Measurements from ENCODE around the gene AFDN.

AFDN gene

DNA sequence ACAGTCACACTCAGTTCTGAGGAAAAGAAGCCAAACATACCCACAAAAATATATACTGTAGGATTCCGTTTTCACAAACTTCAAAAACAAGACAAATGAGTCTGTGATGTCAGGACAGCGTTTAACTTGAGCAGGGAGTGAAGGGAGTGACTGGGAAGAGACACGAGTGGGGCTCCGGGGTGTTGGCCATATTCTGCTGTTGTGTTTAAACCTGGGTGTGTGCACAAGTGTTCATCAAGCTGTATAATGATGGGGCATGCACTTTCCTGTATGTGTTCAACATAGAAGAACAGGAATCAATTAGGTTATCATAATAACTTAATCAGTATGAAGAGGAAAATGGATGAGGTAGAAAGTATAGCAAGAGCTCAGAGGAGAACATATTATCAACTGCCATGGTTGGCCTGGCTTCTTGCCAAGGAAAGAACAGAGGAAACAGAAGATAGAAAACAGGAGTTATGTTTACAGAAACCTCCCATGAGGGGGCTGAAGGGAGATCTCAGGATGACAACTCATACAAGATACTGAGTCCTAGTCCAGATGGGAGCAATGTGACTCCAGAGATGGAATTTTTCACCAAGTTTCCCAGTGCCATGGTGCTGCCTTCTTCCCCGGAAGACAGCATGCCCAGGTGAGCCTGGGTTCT lies 15.1 kb upstream of the AFDN start:
- DNase-seq (ENCODE audit: low read depth in 2 of 3, low spot score in 2 of 3), result no peak

DNA sequence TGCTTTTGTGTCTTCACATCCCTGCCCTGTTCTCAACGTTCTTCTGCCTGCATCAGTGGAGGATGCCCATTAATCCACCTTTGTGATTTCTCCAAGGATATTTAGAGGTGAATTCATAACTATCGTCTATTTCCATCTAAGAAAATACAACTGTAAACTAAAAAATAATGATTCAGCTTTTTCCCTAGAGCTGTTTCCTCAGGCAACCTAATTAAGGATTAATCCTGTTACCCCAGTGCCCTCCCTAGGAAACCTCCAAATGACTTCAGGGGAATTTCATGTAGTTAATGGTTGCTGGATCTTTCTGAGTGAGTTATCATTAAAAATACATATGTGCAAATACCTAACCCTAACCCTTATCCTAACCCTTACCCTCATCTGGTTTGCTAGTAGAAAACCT lies 14.6 kb upstream of the AFDN start:
- no peak for DNase-seq (ENCODE audit: low read depth in 2 of 3, low spot score in 2 of 3)

DNA sequence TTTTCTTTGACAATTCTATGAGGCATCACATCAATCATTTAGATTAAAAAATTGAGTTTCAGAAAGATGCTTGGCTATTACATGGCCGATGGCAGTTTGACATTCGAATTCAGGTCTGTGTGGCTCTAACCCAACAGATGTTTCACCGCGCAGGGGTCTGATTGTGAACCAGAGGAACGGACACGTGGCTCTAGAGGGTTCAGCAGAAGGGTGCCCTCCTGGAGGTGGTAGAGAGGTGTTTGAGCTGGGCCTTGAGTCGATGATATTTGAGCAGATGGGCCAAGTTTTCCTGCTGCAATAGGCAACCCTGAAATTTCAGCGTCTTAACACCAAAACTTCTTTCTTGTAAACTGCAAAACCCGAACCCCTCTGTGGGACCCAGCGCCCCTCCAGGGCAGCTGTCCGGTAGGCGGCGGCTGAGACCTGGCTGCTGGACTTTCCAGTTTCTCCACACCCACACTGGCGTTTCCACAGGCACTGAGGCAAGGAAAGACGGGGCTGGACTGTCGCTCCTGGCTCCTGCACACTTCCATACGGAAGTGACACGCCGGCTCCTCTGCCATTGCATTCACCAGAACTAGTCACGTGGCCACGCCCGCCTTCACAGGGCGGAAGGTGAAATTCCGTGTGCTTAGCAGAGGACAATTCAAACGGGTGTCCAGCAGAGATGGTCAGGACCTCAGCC lies 11.3 kb upstream of the AFDN start:
- no peak for DNase-seq (ENCODE audit: low read depth in 2 of 3, low spot score in 2 of 3)

DNA sequence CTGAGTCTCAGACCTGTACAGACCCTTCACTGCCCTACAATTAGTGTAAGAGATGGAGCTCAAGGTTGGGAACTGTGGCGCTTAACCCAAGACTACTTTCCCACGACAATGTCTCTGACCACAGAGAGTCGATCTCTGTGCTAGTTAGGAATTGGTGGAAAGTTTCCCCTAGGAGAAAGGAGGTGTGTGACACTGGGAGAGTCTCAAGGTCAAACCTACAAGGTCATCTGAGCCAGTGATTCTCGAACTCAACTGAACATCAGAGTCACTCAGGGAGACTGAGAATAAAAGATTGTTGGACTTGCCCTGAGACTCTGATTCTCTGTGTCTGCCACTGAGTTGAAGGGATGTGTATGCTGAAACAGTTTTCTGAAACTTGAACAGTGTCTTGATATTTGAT lies 9.7 kb upstream of the AFDN start:
- DNase-seq (ENCODE audit: low read depth in 2 of 3, low spot score in 2 of 3), result no peak

DNA sequence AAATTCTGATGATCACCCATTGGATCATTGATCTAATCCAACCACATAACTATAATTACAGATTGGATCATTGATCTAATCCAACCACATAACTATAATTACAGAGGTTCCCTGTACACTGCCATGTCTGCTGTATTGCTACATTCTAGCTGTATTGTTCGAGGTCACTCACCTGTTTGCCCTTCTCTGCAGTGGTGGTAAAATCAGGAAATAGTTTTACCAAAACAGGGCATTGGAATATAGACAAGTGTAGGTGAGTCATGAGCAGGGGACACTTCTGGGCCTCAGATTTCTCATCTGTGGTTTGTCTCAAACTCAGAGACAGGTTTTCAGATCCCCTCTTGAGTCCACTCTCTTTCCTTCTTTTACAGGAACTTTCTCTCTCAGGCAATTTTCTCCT lies 9.0 kb upstream of the AFDN start:
- no peak for DNase-seq (ENCODE audit: low read depth in 2 of 3, low spot score in 2 of 3)

DNA sequence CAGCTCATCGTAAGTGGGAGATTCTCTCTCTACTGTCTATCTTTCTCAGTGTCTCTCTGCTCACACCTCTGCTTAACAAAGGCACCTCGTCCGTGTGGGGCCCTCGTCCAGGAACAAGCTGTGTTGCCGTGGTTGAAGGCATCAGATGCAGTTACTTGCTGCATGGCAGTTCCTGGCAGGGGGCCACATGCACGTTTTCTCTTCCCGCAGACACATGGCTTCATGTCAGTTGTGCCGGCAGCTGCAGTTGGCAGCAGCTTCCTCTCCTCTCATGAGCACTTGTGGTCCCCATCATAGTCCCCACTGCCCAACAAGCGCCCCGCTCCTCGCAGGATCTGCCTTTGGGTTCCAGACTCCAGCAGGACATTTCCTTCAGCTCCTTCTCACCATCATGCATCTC lies 7.1 kb upstream of the AFDN start:
- DNase-seq (ENCODE audit: low read depth in 2 of 3, low spot score in 2 of 3), result no peak

DNA sequence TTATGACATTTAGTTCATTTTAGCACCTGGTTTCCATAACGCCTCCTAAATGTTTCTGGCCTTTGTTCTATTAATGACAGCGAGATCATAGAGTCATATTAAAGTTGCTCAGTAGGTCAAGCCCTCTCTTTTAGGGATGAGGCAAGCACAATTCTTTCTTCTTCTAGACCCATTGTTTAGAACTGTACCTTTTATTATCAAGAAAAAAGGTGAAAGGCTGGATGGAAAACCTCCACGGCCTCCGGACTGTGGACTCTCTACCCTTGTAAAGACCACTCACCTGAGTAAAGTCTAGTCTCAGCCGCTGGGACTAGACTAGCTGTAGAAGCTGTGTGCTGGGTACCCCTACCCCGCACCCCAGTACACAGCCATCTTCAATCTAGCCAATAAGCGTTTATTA lies 6.0 kb upstream of the AFDN start:
- no peak for DNase-seq (ENCODE audit: low read depth in 2 of 3, low spot score in 2 of 3)

DNA sequence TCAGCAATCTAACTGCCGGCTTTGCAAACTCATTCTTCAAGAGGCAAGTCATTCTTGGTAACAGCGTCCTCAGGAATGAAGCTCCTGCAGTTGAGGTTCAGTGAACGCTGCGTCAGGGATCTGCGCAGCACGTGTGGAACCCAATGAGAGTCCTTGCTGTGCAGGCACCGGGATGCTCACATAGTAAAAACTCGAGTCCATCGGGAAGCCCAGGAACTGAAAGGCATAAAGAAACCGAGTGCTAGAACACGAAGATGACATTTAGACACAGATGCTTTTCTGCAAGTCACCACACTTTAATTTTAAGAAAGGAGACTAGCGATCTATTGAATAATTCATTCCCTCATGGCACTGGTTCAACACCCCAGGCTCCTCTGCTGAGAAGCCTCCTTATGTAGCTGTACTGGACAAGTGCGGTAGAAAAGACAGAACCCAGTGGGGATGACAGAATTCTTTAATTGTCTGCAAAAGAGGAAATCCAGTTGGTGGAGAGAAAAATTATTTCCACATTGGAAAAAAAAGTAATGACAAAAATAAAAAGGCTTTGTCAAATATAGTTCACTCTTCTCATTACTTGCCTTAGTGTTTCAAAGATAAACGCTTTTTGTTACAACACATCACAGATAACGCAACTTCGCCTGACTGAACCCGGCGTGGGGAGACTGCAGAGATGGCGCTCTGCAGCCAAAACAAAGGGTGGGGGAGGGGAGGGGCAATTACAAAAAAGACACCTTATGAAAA lies 1.9 kb upstream of the AFDN start:
- no peak for DNase-seq (ENCODE audit: low read depth in 2 of 3, low spot score in 2 of 3)

DNA sequence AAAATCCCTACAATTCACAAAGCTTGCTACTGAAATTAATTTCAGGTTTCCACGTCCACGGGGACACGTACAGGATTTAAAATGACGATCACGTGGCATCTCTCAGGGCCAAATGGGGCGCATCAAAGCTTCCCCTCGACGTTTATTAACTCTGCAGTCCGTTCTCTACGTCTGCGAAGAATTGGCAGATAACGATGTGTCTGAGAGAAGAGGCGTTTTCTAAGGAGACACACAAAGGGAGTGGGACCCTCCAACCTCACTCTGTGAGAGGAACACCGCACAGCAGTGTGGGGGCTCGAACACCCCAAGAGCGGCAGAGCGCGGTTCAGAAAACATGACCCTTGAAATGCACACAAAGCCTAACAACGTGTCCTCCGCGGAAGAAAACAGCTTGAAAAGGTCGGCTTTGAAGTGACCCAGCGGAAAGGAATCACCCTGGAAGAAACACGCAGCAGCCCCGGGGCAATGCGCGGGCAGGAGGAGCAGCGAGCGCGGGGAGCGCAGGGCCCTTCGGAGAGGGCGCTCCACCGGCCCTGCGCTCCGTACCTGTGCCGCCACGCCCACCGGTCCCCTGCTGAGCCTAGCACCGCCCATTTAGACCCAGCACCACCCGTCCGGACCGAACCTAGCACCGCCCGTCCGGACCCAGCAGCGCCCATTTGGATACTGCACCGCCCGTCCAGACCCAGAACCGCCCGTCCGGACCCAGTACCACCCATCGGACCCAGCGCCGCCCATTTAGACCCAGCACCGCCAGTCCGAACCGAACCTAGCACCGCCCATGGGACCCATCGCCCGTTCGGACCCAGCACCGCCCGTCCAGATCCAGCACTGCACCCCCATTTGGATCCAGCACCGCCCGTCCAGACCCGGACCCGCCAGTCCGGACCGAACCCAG lies 1.1 kb upstream of the AFDN start:
- DNase-seq (ENCODE audit: low read depth in 2 of 3, low spot score in 2 of 3), result no peak

DNA sequence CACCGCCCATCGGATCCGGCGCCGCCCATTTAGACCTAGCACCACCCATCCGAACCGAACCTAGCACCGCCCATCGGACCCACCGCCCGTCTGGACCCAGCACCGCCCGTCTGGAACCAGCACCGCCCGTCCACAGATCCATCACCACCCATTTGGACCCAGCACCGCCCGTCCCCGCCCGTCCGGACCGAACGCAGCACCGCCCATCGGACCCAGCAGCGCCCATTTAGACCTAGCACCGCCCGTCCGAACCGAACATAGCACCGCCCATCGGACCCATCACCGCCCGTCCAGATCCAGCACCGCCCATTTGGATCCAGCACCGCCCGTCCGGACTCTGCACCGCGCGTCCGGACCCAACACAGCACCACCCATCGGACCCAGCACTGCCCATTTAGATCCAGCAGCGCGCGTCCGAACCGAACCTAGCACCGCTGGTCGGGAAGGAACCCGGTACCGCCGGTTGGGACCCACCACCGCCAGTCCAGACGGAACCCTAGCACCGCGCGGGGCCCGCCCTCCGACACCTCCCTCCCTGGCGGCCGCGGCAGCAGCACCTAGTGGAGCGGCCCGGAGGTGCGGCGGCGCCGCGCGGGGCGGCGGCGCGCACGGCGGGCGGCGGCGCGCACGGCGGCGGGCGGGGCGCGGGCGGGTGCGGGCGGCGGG lies 348 bp upstream of the AFDN start:
- DNase-seq (ENCODE audit: low read depth in 2 of 3, low spot score in 2 of 3), result peak in 2 of 3 experiments; percentile 32 to 37

DNA sequence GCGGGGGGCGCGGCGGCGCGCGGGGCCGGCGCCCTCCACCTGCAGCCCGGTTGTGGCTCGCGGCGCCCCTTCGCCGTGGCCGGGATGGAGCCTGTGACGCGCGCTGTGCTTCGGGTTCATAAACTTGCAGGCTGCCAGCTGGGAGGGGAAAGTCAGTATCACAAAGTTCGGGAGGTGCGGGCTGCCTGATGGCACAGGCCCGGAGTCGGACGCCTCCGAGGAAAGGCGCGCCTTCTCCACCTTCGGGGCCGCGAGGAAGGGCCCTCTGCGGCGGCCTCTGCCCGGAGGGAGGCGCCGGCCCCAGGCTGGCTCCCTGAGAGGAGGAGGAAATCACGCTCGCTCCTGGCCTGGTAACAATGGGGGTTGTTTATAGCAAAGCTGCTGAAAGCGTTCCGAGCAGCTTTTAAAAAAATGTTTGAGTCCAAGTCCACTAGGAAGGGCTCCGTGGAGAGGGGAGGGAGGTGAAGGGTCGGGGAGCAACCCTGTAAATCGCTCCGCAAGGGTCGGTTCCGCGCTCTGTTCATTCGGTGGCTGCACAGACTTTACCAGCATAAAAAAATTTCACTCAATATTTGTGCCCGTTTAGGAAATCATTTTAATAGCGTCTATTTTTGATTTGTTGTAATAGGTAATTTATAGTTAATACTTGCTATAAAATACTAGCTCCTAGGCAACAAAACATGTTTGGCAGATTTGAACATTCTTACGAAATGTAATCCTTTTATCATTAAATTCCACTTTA lies 1.0 kb downstream of the AFDN start:
- no peak for DNase-seq (ENCODE audit: low read depth in 2 of 3, low spot score in 2 of 3)

DNA sequence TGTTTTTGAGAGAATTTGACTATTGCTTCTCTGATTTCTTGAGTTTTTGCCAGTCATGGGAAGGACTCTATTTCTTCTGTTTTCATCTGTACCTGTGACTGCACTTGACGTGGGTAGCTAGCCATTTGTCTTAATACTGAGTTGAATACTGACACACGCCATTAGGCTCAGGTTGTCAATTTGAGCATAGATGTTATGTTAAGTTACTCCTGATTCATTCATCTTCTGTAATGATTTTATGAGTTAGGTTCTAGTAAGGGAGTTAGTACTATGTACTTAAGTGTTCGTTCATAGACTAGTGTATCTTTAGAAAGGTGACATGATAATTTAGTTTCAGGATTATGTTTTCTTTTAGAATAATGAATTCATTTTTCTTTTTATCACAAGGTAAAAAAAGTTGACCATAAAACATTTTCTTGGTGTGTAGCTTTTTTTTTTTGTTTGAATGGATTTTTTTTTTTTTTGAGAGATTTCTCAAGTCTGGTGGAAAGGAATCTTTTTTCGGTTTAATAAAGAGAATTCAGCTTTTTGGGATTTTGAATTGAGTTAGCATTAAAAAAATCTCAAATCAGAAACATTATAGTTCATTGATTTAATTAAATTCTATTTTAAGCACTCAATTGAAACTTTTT lies 1.7 kb downstream of the AFDN start:
- DNase-seq (ENCODE audit: low read depth in 2 of 3, low spot score in 2 of 3), result no peak

DNA sequence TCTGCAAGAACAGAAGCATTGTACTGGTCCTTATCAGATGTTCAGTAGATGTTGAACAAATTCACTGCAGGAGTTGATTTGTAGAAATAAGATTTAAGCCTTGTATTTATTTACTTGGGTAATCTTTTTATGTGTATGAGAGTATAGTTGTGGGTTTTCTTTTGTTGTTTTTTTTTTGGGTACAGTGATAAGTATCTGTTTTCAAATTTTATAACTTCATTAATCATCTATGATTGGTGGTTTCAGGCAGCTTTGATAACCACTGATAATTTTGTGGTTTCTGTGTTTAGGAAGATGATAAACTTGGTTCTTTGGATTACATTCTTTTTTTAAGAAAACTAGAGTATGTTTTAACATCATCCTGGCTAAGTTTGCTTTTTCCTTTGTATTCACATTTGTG lies 2.8 kb downstream of the AFDN start:
- no peak for DNase-seq (ENCODE audit: low read depth in 2 of 3, low spot score in 2 of 3)

DNA sequence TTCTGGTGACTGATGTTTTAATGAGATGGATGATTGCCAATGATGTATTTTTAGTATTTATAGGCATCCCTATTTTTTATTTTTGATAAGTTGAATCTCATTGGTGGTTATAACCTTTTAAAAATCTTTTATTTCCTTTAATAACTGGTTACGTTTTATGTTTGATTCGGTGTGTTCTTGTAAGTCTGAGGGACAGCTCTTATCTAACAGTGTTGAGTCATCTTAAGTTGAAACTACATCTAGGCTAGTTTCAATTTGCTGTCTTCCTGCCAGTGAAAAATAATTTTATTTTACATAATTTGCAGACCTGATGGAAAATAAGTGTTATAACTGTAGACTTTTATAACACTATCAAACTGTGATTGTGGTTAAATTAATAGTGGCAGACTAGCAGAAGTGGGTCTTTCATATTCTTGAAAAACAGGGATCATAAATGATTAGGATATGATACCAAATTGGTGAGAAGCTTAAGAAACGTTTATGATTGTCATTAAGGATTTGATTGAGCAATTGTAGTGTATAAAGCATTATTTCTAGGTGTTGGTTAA lies 4.6 kb downstream of the AFDN start:
- DNase-seq (ENCODE audit: low read depth in 2 of 3, low spot score in 2 of 3), result no peak

DNA sequence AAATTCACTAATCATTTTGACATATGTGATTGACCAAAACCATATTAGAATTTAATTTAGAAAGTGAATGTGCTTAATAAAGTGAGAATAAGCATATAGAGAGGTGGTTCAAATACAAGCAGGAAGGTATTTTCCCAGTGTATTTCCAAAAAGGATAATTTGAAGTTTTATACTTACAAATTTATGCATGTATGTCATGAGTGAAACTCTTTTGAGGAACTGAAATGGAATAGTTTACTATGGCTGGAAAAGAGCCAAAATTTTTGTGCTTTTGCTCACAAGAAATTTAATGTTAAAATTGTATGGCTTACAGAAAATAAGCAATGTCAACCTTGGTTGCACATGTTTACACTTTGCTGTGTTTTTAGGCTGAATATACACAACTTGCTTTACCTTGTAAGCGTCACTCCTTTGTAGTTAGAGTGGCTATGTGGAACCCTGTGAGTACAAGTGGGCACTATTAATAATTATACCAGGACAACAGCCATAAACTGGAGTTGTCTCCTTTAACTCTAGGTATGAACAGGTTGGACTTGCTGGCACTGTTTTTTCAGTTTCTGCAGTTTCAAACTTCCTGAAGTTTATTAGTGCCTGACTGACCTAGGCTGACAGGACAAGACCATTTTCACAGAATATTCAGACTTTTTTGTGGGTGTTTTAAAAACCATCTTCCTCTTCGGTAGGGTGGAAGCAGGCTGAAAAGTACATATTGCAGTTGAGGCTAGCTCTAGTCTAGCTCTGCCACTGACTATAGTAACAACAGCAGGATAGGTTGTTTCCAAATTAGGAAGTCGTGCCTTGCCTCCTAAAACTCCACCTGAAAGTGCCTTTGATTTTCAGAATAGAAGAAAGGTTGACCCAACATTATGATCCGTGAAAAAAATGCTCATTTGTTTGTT lies 6.0 kb downstream of the AFDN start:
- DNase-seq (ENCODE audit: low read depth in 2 of 3, low spot score in 2 of 3), result no peak

DNA sequence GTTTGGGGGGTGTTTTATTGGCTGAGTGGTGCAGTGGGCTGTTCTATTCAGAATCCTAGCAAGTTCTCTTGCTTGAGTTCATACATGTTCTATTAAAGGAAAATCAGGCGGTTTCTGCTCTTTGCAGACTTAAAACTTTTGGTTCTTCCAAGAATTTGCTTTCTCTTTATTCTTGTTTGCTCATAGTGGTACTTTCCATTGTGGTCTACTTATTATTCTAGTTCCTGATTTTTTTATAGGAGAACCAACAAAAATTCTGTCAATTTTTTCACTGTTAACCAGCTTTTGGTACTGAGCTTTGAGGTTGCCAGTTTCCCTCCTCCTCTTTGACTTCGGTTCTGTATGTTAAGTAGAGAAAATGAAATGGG lies 6.7 kb downstream of the AFDN start:
- DNase-seq (ENCODE audit: low read depth in 2 of 3, low spot score in 2 of 3), result no peak

DNA sequence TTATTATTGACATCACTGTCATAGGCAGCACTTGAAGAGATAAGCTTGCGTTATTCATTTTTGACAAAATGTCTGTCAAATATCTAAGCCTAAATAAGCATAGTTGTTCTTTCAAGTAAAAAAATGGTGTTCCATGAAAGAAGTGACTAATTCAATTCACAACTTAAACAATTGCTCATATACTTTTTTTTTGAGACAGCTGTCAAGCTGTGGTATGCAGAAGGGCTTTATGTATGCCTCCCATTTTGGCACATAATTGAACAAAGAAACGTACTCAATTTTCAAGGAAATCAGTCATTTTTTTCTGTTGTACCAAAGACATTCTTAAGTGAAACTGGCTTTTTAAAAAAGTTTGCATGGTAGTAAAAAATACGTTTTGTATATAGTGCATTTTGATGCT lies 8.5 kb downstream of the AFDN start:
- DNase-seq (ENCODE audit: low read depth in 2 of 3, low spot score in 2 of 3), result no peak

DNA sequence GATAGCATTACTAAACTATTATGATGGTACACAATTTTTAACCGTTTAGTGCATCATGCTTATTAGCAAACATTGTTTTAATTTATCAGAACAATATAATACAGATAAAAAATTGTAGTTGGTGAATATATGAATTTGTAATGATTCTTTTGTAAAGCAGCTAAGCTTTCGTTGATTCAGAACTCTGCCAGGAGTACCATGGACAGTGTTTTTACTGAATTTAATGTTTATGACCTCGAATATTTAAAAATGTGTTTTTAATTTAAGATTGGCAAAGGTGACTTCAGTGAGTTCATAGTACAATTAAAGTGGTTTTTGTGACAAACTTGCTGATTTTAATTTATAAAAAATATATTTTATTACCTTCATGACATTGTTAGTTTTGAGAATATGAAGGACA lies 10.0 kb downstream of the AFDN start:
- DNase-seq (ENCODE audit: low read depth in 2 of 3, low spot score in 2 of 3), result no peak

Measured in activated CD8-positive, alpha-beta memory T cell treated with anti-CD3 and anti-CD28 coated beads for 48 hours (primary cell).